HG02571 (cell line): ENCODE results near the gene CD300H.

Source experiments
- ATAC-seq: cut with Tn5 transposase; IDR thresholded peaks from one replicate; pipeline ENCODE4 v1.9.1; 2021; ENCODE audit warnings: mild to moderate bottlenecking, moderate library complexity; ENCODE audit not compliant: unreplicated experiment

CD300H gene

DNA sequence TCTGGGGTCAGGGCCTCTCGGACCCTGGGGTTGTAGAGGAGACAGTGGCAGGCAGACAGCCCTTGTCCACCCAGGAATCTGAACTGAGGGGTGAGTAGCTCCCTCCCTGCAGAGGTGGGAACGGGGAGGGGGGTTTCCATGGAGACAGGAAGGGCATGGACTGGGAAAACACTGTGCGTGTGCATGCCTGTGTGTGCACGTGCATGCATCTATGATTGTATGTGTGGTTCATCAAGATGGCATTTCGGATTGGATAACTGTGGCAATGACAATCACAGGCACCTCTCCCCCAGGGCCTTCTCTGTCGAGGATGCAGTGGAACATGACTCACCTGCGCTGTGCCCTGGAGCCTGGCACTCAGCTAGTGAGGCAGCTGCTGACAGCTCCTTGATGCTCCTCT, 15.3 kb downstream of the CD300H start:
- ATAC-seq = no peak

DNA sequence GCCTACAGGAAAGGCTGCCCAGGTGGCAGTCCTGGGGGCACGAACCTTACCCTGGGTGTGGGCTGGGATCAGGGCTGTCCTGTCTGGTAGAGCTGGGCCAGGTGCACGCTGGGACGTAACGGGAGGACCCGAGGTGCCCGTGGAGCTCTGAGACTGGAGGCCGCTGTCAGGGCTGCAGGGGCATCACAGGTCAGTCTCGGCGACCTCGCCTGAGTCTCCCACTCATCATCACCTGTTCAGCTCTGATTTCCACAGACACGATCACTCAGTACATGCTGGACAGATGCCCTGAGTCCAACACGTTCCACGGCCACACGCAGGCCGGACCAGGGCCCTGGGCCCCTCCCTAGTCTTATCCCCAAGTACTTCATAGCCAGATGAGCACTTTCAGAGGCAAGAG, 16.7 kb downstream of the CD300H start:
- no peak for ATAC-seq

DNA sequence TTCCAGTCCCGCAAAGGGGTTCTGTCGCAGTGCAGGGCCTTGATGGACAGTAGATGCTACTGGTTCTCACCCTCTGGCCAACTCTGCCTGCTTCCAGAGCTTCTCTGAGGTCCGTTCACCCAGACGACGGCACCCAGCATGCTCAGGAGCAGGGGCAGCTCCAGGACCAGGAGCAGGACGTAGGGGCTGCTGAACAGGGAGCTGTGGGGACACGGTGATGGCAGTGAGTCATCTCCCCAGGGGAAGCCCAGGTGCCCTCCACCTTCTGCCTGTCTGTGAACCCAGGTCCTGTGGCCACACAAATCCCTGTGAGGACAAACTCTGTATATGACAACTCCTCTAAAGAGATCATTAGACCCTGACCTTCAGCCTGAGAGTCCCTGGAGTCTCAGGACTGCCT, 18.0 kb downstream of the CD300H start:
- ATAC-seq = no peak

DNA sequence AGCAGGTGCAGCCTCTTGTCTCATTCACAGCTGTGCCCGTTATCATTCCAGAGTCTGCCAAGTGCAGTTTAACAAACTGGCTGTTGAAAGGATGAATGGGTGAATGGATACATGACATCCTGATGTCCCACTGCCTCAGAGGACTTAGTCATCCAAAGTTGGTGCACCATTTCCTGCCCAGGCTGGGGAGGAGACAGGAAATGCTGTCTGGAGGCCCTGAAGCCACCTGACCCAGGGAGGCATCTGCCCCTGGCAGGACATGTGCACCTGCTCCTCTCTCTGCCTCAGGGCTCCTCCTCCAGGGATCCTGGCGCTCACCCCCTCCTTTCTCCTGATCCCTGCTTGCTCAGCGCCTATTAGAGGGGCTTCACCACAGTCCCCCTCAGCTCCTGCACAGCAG, 19.6 kb downstream of the CD300H start:
- no peak for ATAC-seq

DNA sequence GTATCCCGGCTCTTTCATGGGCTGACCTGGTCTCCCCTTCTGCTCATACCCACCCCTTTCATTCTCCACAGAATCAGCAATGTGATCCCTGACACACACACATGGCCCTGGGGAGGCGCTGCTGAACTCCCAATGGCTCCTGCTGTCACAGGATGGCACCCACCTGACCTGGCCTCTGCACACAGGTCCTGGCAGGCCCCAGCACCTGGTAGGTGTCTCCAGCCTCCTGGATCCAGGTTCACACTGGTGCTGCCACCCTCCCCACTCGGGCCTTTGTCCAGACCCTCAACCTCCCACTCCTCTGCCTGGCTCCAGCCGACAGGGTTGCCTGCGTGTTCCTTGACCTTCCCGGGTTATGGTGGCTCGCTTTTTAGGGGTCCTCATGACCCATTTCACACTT, 20.0 kb downstream of the CD300H start:
- ATAC-seq = no peak

DNA sequence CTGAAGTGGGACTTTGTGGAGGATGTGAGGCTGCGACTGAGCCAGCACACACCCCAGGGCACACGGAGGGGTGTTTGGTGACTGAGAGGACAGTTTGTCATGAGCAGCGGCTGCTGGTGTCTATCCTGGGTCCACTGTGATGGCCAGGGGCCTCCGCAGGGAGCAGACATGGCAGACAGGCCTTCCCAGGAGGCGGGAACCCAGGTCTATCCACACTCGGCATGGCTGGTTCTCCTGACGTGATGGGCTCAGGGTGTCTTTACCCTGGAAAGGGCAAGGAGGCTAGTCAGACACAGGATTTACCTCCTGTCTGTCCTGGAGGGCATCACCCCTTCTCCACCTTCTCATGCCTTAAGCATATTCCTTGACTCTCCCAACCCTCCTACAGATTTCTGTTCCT, 20.7 kb downstream of the CD300H start:
- no peak for ATAC-seq

DNA sequence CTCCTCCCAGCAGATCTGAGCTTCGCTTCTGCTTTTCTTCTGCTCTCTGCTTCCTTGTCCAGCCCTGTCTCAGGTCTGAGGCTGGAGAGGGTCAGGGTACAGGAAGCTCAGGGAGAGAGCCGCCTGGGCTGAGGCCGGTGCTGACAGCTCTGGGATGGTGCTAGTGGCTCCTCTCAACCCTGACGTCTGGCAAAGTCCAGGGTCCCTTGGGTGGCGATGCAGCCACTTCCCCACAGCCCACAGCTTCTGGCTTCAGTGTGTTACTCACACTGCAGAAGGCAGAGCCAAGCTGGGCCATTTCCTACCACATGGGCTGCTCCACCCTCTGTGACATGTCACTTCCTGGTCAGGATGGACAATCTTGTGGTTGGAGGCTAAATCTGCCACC, 21.5 kb downstream of the CD300H start, which contains the start of gene CD300C:
CD300C (minus strand) TSS at position 273 of the 388 bp plus-strand sequence. CDS start 333 bp downstream, outside the sequence.
- ATAC-seq = no peak

DNA sequence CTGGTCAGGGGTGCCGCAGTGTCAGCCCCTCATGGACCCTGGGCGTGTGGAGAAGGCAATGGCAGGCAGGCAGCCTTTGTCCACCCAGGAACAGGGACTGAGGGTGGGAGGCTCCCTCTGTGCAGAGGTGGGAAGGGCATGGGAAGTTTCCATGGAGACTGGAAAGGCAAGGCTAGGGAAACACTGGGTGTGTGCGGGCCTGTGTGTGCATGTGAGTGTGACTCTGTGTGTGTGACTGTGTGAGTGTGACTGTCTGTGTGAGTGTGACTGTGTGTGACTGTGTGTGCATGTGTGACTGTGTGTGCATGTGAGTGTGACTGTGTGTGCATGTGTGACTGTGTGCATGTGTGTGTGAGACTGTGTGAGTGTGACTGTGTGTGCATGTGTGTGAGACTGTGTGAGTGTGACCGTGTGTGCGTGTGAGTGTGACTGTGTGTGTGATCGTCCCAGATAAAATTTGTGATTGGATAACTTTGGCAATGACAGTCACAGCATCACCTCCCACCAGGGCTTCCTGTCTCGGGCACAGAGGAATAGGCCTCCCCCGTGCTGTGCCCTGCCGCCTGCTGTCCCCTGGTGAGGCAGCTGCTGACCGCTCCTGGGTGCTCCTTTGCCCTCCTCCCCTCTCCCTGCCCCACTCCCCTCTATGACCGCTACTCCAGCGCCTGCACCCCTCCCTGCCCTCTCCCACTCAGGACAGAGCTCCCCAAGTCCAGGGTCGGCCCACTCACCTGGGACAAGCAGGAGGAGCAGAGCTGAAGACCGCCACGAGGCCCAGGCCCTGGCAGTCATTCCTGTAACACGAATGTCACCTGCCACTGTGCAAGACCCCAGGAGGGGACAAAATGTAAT, 22.1 kb downstream of the CD300H start:
- no peak for ATAC-seq

DNA sequence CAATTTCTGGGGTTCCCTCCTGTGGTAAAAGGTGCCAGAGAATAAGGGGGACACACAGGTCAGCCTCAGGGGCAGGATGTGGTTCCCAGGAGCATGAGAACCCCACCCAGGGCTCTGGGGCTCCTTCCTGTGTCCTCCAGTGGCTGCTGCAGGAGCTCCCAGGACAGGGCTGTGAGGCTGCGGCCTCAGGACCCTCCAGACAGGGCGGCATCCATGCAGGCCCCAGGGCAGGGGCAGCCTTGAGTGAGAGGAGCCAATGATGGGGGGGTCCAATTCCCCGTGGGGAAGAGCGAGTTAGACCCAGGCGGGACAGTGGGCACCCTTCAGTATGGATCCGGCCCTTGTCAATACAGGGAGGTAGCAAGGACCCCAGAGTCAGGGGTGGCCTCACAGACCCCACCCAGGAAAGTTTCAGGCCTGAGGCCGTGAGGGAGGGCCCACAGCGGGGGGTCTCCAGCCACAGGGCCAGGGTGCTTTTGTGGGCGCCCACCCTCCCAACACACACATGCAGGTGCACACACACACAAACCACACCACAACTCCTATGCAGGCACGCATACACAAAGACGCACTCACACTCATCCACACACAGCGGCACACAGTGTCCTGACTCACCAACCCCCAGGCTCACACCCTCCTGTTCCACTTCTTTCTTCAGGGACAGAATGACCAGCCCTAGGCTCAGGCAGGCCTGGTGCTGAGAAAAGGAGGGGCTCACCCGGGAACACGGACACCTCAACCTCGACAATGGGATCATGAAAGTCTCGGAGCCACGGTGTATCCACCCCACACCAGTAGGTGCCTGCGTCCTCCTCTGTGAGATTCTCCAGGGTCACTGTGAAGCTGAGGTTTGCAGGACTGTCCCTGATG, 23.2 kb downstream of the CD300H start:
- no peak for ATAC-seq

DNA sequence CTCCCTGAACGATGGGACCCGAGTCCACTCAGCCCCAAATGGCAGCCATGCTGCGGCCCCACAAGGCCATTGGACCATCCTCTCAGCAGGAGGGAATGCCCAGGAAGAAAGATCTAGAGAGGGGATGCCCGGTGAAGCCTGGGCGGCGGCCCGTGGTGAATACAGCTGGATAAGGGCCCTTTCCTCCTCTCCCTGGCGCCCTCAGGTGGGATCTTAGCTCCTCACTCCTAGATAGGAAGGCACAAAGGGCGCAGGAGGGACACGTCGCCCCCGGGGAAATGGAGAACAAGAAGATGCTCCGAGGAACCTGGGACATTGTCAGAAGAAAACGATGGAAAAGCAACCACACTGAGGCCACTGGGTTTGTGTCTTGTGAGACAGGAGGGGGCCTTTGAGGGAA, 23.9 kb downstream of the CD300H start:
- ATAC-seq = no peak

DNA sequence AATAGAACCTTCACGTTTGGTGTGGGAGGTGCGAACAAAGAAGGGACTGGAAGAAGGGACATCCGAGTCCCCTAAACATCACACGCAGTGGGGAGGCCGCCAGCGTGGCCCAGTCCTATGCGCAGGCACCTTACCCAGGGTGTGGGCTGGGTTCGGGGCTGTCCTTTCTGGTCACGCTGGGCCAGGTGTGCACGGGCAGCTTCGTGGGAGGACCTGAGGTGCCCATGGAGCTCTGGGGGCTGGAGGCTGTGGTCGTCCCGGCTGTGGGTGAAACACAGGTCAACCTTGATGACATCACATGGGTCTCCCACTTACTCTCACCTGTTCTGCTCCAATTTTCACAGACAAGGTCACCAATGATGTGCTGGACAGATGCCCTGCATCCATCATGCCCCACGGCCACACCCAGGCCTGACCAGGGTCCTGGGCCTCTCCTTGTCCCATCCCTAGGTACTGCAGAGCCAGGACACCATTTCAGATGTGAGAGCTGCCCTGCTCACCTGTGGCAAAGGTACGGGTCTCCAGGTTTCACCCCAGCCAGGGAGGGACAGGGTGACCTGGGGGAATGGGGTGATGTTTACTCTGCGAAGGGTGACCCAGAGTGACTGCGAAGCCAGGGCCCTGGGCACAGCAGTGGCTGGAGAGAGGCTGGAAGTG, 24.5 kb downstream of the CD300H start:
- no peak for ATAC-seq

DNA sequence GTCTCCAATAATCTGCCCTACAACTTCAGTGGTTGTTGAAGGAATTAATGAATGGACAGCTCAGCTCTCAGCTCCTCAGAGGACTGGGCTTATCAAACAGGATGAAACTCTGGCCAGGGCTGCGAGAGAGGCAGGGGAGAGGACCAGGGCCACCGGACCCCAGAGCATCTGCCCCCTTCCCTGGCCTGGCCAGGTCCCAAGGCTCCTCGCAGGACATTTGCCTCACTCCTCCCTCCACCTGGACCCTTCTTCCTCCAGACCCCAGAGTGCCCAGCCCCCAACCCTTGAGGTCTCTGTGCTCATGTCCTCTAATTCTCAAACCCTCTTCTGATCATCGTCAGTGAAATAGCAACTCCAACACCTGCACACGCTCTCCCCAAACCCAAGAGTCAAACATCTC, 25.1 kb downstream of the CD300H start:
- ATAC-seq = no peak

DNA sequence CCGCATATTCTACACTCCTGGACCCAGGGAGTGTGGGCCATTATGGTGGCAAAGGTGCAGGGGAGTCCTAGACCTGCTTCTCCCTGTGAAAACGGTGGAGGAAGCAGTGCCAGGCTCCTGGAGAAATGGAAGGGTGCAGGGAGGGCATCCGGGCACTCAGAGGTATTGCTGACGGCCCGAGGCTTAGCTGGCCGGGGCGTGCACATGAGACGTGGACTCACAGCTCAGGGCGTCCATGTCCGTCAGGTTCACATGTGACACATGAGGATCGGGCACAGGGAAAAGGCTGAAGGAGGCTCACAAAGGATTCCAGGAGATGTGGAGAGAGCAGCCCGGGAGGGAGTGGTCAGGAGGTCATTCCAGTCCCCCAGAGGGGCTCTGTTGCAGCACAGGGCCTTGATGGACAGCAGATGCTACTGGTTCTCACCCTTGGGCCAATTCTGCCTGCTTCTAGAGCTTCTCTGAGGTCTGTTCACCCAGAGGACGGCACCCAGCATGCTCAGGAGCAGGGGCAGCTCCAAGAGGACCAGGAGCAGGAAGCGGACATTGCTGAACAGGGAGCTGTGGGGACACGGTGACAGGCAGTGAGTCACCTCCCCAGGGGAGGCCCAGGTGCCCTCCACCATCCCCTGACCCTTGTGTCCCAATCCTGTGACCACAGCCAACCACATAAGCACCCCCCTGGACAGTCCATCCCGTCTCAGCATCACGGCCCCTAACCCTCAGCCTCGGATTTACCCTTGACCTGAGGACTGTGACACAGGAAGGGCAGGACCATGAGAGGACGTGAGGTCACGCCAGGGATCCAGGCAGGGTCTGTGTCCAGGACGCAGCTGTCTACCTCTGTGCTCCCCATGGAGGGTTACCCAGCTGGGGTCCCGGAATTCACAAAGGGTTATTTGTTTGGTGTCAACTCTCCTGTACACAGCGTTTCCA, 25.9 kb downstream of the CD300H start:
- ATAC-seq = no peak

DNA sequence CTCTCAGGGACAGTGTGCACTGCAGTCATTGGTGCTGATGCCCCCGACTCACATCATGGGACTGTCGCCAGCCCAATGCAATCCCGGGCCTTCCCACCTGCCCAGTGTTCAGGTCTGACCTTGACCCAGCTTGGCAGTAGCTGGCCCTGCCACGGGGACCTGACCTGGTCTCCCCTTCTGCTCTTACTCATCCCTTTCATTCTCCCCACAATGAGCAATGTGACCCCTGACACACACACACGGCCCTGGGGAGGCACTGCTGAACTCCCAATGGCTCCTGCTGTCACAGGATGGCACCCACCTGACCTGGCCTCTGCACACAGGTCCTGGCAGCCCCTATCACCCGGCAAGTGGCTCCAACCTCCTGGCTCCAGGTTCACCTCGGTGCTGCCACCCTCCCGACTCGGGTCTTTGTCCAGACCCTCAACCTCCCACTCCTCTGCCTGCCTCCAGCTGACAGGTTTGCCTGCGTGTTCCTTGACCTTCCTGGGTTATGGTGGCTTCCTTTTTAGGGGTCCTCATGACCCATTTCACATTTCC, 28.0 kb downstream of the CD300H start:
- no peak for ATAC-seq

DNA sequence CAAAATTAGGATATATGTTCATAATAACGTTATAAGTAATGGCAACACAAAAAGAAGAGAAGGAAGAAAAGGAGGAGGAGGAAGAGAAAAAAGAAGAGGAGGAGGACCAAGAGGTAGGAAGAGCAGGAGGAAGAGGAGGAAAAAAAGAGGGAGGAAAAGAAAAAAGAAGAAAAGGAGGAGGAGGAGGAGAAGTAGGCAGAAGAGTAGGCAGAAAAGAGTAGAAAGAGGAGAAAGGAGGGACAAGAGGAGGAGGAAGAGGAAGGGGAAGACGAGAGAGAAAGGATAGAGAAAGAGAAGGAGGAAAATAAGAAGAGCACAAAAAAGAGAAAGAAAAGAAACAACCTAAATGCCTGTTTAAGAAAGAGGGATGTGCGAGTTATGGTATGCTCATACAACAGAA, 30.4 kb downstream of the CD300H start:
- ATAC-seq = no peak

DNA sequence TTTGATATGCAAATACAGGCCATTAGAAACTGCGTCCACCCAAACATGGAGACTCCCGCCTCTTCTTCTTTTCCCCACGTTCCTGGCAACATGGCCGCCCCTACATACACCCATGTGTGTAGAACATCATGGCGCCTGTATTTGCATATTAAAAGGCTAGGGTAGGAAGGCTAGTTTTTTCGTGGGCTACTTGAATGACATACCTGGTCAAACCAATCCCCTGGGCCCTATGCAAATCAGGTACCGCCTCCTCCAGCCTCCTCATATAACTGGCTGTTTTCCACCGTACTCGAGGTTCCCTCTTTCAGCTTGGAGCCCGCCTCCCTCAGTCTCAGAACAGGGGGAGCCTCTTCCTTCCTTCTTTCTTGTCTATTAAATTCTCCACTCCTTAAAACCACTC, 35.2 kb downstream of the CD300H start:
- no peak for ATAC-seq

DNA sequence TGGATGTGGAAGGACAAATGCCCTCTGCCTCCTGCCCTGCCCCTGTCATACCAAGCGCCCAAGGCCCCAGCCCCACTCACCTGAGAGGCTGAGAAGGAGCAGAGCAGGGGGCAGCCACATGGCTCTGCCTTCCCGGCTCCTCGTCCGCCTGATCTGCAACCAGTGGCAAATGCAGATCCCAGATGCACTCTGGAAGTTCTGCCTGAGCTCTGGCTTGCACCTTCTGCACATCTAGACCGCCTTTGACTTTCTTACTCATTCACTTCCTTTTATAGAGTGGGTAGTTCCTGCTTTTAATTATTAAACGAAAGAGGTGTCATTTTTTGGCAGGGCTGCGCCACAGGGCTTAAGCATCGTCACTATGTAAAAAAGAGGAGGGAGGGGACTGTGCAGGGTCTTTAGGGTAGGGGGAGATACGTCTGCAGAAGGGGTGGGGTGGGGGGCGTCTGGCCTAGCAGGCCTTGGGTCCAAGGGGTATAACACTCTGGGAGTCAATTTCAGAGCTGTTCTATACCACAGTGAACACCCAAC, 36.0 kb downstream of the CD300H start, which contains the start of gene CD300LB:
CD300LB (minus strand) TSS at position 245 of the 531 bp plus-strand sequence; CDS start at position 120, 125 bp downstream.
- ATAC-seq = no peak

DNA sequence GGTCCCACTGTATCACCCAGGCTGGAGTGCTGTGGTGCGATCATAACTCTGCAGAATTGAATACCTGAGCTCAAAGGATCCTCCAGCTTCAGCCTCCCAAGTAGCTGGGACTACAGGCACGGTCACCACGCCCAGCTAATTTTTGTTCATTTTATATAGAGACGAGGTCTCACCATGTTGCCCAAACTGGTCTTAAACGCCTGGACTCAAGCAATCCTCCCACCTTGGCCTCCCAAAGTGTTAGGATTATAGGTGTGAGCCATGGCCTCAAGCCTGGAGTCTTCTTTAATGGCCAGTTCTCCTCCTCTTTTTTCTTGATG, 36.5 kb downstream of the CD300H start:
- ATAC-seq = no peak

DNA sequence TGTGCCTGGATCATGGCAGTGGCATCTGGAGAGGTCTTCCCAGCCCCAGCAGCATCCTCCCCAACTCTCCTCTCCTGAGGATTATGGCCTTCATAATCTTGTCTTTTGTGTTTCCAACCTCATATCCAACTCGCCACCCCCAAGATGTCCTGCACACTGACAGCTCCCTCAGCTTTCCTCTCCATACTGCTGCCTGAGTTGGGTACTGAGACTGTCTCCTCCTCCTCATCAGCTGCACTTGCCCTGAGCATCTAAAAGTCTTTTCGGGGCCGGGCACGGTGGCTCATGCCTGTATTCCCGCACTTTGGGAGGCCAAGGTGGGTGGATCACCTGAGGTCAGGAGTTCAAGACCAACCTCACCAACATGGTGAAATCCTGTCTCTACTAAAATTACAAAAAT, 38.1 kb downstream of the CD300H start:
- no peak for ATAC-seq
